ENCODE data around the gene ADAMTS16.

Gene ADAMTS16

GRCh38 chr5:5341531-5342292 lies 201.6 kb downstream of the ADAMTS16 start:
- DNase-seq, result no peak

DNA sequence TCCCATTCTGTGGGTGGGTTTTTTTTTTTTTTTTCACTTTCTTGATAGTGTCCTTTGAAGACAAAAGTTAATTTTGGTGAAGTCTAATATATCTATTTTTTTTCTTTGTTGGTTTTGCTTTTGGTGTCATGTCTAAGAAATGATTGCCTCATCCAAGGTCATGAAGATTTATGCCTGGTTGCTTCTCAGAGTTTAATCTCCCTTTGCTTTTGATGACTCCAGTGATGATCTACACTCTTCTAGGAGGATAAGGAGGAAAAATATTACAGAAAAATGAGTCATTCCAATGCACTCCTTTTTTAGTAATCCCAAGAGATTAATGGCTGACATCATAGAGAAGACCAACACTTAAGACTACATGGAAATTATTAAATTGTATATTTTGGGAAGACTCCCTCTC lies 202.7 kb downstream of the ADAMTS16 start:
- DNase-seq, result no peak

DNA sequence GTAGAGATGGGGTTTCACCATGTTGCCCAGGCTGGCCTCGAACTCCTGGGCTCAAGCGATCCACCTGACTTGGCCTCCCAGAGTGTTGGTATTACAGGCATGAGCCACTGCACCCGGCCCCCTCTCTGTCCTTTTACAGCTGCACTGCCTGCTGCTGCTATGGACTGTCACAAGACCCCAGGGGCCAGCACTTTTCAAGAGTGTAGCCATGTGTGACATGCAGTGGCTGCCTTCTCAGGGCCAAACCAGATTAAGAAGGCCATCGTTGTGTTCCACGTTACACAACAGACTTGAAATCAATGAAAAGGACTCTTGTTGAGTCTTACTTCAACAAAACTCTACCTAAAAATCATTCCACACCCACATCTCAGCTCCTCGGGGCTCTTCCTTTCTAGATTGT lies 203.4 kb downstream of the ADAMTS16 start:
- no peak for DNase-seq

- no peak for DNase-seq
These were observed 204.0 kb downstream of the ADAMTS16 start for GRCh38 chr5:5344051-5344571.

DNA sequence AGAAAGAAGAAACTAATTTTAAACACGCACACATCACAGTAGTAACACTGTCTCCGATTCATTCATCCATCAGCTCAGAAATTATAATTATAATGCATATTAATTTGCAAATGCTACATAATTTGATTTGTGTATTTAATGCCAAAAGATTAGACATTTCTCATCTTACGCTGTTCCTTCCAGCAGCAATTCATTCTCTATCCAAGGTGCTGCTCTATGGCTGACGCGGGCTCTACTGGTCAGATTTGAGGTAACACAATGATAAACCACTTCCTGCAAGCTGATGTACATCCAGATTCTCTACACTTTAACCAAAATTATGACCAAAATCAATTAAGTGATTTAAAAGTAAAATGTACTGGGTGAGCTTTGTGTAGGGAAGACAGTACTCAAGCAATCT lies 204.5 kb downstream of the ADAMTS16 start:
- DNase-seq, result no peak

DNA sequence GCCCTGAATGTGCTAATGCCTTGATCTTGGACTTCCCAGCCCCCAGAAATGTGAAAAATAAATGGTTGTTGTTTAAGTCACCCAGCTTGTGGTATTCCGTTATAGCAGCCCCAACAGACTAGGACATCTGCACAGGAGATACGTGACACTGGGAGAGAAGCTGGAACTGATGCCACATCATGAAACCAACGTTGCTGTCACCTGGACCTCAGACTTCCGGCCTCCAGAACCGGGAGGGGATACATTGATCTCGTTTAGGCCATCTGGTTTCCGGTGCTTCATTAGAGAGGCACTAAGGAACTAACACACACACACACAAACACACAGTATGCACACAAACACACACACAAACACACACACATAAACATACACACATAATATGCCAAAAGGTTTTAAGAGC lies 207.3 kb downstream of the ADAMTS16 start:
- DNase-seq, result no peak

DNA sequence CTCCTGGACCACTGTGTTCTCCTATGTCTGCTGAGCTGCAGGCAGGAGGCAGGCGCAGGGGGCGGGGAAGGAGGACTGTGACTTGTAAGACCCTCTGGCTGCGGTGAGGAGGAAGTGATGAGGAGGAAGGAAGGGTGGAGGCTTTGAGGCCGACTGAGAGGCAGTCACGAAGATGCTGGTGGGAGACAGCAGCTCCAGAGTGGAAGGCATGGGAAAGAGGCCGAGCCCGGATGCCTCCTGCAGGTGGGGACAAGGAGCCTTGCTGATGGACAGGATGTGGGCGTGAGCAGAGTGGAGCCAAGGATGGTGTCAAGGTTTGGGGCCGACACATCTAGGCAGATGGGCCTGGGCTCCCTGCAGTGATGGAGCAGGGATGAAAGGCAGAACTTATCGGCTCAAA lies 208.0 kb downstream of the ADAMTS16 start:
- DNase-seq, result no peak

- DNase-seq, result no peak
These were observed 208.4 kb downstream of the ADAMTS16 start for GRCh38 chr5:5348576-5348975.

DNA sequence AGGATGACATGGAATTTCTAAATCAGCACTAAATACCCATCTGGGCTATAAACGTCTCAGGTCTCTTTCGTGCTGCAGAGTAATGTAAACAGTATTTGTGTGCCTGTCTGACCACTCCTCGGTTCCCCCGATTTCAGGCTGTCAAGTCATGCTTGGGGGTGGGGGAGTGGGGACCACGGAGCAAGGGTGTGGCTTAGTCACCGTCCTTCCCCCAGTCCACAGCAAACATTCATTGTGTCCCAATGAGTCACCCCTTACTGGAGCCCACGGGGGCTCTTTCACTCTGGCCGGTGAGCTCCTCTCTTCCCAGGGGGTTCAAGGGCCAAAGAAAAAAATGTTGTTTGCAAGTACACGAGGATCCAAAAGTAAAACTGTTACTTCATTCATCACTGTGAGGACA lies 210.0 kb downstream of the ADAMTS16 start:
- DNase-seq, result no peak

DNA sequence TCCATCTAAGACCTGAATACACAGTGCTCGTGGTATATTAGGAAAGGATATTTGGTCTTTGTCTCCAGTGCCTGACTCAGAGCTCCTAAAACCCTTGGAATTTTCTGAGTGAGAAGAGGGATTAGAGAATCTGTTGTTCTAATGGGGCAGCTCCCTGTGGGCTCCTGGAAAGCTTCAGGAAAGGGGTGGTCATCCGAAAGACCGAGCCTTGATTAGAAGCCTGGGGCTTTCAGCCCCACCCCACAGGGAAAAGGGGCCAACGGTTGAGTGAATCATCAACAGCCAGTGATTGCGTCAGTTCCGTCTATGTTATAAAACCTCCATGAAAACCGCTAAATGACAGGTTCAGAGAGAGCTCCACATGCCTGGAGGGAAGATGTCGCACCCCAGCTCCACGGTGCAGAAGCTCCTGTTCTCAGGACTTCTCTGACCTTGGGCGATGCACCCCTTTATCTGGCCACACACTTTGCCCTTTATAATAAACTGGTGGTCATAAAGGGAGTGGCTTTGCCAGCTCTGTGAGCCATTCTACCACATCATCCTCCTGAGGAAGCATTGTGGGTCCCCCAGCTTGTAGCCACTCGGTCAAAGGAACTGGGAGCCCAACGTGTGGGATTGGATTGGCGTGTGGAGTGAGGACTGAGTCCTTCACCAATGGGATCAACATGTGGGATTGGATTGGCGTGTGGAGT lies 211.3 kb downstream of the ADAMTS16 start:
- no peak for DNase-seq

DNA sequence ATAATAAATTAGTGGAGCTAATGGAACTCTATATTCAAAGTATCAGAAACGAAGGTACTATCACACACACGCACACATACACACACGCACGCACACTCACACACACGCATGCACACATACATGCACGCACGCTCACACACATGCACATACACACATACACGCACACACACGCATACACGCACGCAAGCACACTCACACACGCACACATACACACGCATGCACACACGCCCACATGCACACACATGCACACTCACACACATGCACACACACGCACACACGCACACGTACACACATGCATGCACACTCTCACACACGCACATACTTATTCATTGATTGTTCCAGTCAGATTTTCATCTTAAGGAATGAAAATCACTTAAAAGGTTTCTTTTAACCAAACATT lies 212.5 kb downstream of the ADAMTS16 start:
- no peak for DNase-seq

DNA sequence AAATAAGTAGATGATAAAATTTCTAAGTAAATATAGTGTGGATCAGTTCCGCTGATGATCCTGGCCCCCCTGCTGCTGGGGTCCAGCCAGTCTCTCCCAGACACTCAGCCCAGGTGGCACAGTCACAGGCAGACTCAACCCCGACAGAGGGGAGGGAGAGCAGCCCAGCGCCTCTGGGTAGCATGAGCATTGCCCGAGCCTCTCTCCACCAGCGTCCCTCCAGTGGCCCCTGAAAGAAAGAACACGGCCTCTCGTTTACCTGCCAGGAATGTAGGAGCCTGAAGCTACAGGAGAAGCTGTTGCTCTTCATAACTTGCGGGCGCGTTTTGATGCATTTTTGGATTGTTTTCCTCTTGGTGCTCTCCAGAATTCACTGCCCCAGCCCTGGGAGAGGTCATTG lies 213.6 kb downstream of the ADAMTS16 start:
- DNase-seq, result no peak

- DNase-seq, result no peak
These were observed 216.6 kb downstream of the ADAMTS16 start for GRCh38 chr5:5356765-5357164.

DNA sequence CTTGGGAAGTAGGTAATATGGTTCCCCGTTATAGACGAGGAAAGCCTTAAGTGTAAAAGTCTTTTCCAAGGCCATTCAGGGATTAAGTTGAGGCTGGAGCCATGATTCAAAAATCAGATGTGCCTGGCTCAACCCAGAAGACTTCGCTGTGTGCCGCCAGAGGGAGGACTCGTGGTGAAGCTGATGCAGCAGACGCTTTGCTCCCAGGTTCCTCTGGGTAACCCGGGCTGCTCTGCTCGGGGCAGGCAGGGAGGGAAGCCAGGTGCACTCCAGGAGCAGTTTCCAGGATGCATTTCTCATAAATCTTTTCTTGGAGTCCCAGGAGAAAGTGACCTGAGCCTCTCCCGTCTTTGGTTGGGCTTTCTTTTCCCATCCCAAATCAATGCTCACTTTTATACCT lies 219.5 kb downstream of the ADAMTS16 start:
- DNase-seq, result no peak

GRCh38 chr5:5360363-5360940 lies 220.3 kb downstream of the ADAMTS16 start:
- no peak for DNase-seq

GRCh38 chr5:5360941-5361520 lies 220.9 kb downstream of the ADAMTS16 start:
- DNase-seq, result no peak

- no peak for DNase-seq
These were observed 222.9 kb downstream of the ADAMTS16 start for GRCh38 chr5:5363045-5363444.

DNA sequence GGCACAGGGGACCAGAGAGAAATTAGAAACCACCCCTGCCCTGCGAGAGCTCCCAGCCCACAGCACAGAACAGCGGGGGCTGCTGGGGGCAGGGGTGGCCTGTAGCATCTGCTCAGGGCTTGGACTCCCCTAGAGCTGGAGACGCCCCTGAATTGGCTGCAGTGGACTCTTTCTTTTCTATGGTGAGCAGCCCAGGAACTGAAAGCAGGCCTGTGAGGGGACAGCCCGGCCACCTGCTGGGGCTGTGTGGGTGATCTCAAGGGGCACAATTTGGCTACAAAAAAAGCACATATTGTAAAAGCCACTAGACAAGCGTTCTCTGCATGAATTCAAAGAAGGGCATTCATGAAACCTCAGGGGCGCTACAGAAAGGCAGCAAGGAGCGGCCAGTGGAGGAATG lies 224.8 kb downstream of the ADAMTS16 start:
- no peak for DNase-seq

DNA sequence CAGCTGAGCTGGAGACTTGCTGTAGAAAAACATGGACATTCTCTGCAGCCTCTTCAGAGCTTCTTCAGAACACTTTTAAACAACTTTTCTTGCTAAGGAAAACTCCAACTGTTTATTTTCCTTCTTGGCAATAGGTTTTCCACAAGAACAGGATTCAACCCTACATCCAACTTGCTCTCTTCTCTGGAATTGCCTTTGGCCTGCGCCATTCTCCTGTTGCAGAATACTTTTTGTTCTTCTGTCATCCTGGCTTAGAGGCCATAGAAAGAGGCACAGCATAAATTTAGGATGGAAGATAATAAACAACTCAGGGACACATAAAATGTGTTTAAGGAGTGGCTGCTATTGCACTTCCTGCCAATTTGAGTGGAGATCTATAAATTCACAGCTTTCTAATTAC lies 227.6 kb downstream of the ADAMTS16 start:
- no peak for DNase-seq

DNA sequence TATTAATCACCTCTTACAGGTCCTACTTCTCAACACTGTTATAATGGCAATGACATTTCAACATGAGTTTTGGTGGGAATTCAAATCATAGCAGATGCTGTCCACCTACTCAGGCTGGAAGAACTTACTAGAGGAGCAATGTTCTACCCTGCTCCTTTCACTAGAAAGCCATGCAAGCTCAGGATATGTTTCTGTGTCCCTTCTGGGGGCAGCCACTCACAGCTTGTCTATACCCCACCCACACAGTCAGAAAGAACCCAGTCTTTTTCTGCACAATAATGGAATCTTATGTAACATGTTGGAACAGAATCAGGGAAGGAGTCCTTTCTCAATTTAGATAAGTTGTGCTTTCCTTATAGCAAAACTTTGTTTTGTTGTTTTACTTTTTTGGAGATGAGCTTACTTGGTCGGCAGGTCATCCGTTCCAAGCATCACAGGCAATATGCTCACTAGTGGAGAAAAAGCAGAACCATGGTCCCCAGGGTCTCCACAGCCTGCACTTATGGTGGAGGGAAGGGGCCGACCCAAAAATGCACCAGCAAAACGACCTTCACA lies 229.0 kb downstream of the ADAMTS16 start:
- DNase-seq, result no peak

Data from nucleus accumbens (tissue), 56 donors.